OCI-LY1 (cell line): Measurements from ENCODE around the gene CHCHD6.

Experiments used
- CTCF ChIP-seq: fragments of 200-600 bp; sonication (generic), shearing (Covaris generic); IDR thresholded peaks from 2 replicates; pipeline ENCODE4 v1.5.1; 2017; ENCODE audit warnings: mild to moderate bottlenecking, antibody characterized with exemption, low read length, moderate library complexity, mixed read lengths
- EZH2 ChIP-seq: fragments of 200-600 bp; sonication (generic), shearing (Covaris generic); IDR thresholded peaks from 2 replicates; pipeline ENCODE4 v1.8.0; 2017; ENCODE audit warnings: borderline replicate concordance, mixed run types, mild to moderate bottlenecking, antibody characterized with exemption, low read length, moderate library complexity, mixed read lengths

GRCh38 chr3:126773783-126774182, 69.7 kb downstream of the CHCHD6 start:
- TF ChIP-seq EZH2 = no peak
- TF ChIP-seq CTCF = no peak
